Effector memory CD8-positive, alpha-beta T cell (primary cell): Measurements from ENCODE around the gene ARHGAP10.
"Not testable (repeated sequence)": the region's sequence is repeated elsewhere in the genome, so short reads cannot be mapped to it uniquely, and the experiment has no call there.

Source experiments
- ATAC-seq: fragments of 150-1000 bp; cut with Tn5 transposase; replicated peaks from 2 replicates; pipeline ENCODE4 v1.10.0; 2021; ENCODE audit warnings: mild to moderate bottlenecking, moderate library complexity
- DNase-seq, 3 experiments: peaks; one replicate each; pipeline ENCODE4 v3.0.0; 2021
- H3K27ac Mint-ChIP-seq, 2 donors: one replicate each; pipeline ENCODE4 v1.8.0; 2022; ENCODE audit warnings: mild to moderate bottlenecking in 2 of 2, mixed read lengths in 2 of 2, moderate library complexity in 2 of 2
- H3K27me3 Mint-ChIP-seq, 2 donors: one replicate each; pipeline ENCODE4 v1.8.0; 2022; ENCODE audit warnings: mixed read lengths in 2 of 2
- H3K36me3 Mint-ChIP-seq: one replicate; pipeline ENCODE4 v1.8.0; 2022; ENCODE audit warnings: mild to moderate bottlenecking, moderate library complexity, mixed read lengths; ENCODE audit not compliant: insufficient read depth
- H3K4me1 Mint-ChIP-seq, 2 donors: one replicate each; pipeline ENCODE4 v1.8.0; 2022; ENCODE audit warnings: low read depth in 2 of 2, mixed read lengths in 2 of 2
- H3K4me3 Mint-ChIP-seq, 2 donors: one replicate each; pipeline ENCODE4 v1.8.0; 2022; ENCODE audit warnings: mild to moderate bottlenecking in 2 of 2, mixed read lengths in 2 of 2, moderate library complexity in 2 of 2
- H3K9me3 Mint-ChIP-seq, 2 donors: one replicate each; pipeline ENCODE4 v1.8.0; 2022; ENCODE audit warnings: mixed read lengths in 2 of 2

ARHGAP10 gene

DNA sequence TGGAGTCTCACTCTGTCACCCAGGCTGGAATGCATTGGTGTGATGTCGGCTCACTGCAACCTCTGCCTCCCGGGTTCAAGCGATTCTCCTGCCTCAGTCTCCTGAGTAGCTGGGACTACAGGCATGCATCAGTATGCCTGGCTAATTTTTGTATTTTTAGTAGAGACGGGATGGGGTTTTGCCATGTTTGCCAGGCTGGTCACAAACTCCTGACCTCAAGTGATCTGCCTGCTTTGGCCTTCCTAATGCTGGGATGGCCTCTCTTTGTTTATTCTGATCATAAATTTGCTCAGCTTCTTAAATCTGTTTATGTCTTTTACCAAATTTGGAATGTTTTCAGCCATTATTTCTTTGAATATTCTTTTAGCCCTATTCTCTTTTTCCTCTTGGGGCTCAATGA is 67.2 kb downstream of the ARHGAP10 start:
- ATAC-seq, H3K9me3 Mint-ChIP-seq, H3K27me3 Mint-ChIP-seq, H3K4me3 Mint-ChIP-seq, DNase-seq: not testable (repeated sequence)
- peaks cover 11% of the 10 kb centered on the region for H3K36me3 Mint-ChIP-seq
- H3K27ac Mint-ChIP-seq: peak overlapping the region in 1 of 2 donors; percentile 97
- peaks cover 34 to 44% of the 10 kb centered on the region in 2 donors for H3K4me1 Mint-ChIP-seq

- ATAC-seq (peak; percentile 94), DNase-seq (peak; percentile 63 to 69 (median 69))
- H3K4me3 Mint-ChIP-seq: peak overlapping the region; percentile 69 to 75
- H3K27me3 Mint-ChIP-seq: no peaks in the 10 kb centered on the region
- peaks cover 11% of the 10 kb centered on the region for H3K36me3 Mint-ChIP-seq
- H3K9me3 Mint-ChIP-seq: no peaks in the 10 kb centered on the region
- peak overlapping the region; percentile 94 to 97 for H3K27ac Mint-ChIP-seq
- H3K4me1 Mint-ChIP-seq: peaks cover 28 to 36% of the 10 kb centered on the region in 2 donors
Measured at GRCh38 chr4:147799986-147800555, 68.2 kb downstream of the ARHGAP10 start.

DNA sequence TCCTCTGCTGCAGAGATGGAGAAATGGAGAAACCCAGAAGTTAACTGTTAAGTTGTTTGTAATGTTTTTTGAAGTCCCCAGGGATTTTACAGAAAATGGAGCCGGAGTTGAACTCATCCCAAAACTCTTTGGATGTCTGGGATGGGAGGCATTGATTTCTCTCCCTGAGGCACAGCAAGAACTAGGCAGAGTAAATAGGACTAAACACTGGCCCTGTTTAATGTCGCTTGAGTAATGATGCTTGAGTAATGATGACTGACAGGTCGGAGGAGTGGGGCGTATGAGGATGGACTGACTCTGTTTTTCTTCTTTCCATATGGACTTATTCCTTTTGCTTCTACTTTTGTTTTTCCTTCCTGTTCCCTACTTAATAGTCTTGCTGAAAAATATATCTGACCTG is 69.9 kb downstream of the ARHGAP10 start:
- Mint-ChIP-seq H3K27me3 (no peaks in the 10 kb centered on the region), H3K9me3 (no peaks in the 10 kb centered on the region), H3K27ac (no peak overlapping the region), H3K4me3 (no peak overlapping the region), H3K4me1 (peaks cover 27 to 32% of the 10 kb centered on the region in 2 donors), H3K36me3 (peaks cover 7% of the 10 kb centered on the region)
- DNase-seq (no peak), ATAC-seq (no peak)

DNA sequence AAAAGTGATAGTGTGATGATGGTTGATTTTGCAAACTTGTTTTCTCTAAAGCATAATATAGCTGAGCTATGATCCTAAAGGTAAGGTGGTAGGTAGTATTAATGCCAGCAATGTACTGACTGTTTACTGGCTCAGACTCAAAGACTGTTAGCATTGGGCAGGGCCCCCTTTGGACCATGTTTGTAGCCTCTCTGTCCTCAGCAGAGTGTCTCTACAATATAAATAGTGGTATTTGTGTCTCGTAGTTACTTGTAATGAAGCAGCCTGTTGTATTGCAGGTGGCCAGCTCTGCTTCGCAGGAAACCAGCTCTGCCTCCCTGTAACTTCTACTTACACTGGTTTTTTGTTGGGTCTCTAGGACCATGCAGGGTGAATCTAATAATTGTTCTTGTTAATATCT is 70.5 kb downstream of the ARHGAP10 start:
- Mint-ChIP-seq H3K4me3 (no peak overlapping the region), H3K36me3 (peaks cover 7% of the 10 kb centered on the region), H3K27me3 (no peaks in the 10 kb centered on the region), H3K9me3 (no peaks in the 10 kb centered on the region), H3K4me1 (peaks cover 22 to 27% of the 10 kb centered on the region in 2 donors), H3K27ac (no peak overlapping the region)
- no peak for DNase-seq
- ATAC-seq: no peak

- no peak overlapping the region for H3K4me3 Mint-ChIP-seq
- peaks cover 5 to 9% of the 10 kb centered on the region in 2 donors for H3K4me1 Mint-ChIP-seq
- no peaks in the 10 kb centered on the region for H3K27me3 Mint-ChIP-seq
- no peak for DNase-seq
- no peak overlapping the region for H3K27ac Mint-ChIP-seq
- H3K9me3 Mint-ChIP-seq: no peaks in the 10 kb centered on the region
- no peaks in the 10 kb centered on the region for H3K36me3 Mint-ChIP-seq
- no peak for ATAC-seq
Measured at GRCh38 chr4:147805946-147806345, 74.1 kb downstream of the ARHGAP10 start.

DNA sequence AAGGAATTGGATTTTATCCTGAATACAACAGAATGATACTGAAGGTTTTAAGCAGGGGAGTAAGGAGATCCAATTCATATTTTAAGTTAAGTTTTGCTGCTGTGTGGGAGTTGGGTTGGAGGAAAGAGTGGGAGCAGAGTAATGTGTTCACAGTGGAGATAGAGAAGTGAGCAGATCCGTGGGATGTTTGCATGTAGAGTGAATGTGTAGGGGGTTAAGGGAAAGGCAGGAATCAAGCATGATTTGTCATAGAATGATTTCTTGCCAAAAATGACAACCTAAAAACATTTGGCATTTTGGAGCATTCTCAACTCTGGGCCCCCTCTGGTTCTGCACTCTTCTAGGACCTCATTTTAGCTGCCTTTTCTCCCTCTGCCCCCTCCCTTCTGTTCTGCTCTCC is 76.6 kb downstream of the ARHGAP10 start:
- H3K9me3 Mint-ChIP-seq: no peaks in the 10 kb centered on the region
- peaks cover 3 to 5% of the 10 kb centered on the region in 2 donors for H3K4me1 Mint-ChIP-seq
- no peak overlapping the region for H3K27ac Mint-ChIP-seq
- peaks cover 2% of the 10 kb centered on the region for H3K36me3 Mint-ChIP-seq
- no peak for ATAC-seq
- no peak for DNase-seq
- no peaks in the 10 kb centered on the region for H3K27me3 Mint-ChIP-seq
- no peak overlapping the region for H3K4me3 Mint-ChIP-seq

DNA sequence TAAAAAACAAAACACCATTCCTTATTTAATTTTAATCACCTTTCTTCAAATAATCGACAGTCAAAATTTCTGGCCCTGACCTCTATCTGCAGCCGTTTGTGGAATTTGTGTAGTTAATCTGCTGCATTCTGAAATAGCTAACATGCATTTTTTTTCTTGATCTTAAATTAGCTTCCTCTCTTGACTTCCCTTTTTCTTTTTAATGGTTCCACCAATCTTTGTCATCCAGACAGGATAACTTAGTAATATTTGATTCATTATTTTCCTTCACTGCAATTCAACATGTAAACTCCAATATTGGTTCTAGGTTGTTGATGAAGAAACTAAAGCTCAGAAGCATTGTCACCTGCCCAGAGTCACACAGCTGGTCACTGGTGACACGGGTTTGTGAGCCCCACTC is 77.3 kb downstream of the ARHGAP10 start:
- H3K27me3 Mint-ChIP-seq: no peaks in the 10 kb centered on the region
- ATAC-seq (no peak), DNase-seq (no peak)
- peaks cover 3% of the 10 kb centered on the region in 2 donors for H3K4me1 Mint-ChIP-seq
- H3K9me3 Mint-ChIP-seq: no peaks in the 10 kb centered on the region
- peaks cover 2% of the 10 kb centered on the region for H3K36me3 Mint-ChIP-seq
- H3K4me3 Mint-ChIP-seq: no peak overlapping the region
- H3K27ac Mint-ChIP-seq: no peak overlapping the region

- H3K27ac Mint-ChIP-seq: no peak overlapping the region
- no peaks in the 10 kb centered on the region for H3K27me3 Mint-ChIP-seq
- no peak overlapping the region for H3K4me3 Mint-ChIP-seq
- no peak for DNase-seq
- peaks cover 2% of the 10 kb centered on the region for H3K36me3 Mint-ChIP-seq
- no peak for ATAC-seq
- H3K4me1 Mint-ChIP-seq: peaks cover 19% of the 10 kb centered on the region in 2 donors
- H3K9me3 Mint-ChIP-seq: no peaks in the 10 kb centered on the region
Measured at GRCh38 chr4:147811878-147812277, 80.0 kb downstream of the ARHGAP10 start.

GRCh38 chr4:147813109-147813773 is 81.4 kb downstream of the ARHGAP10 start:
- Mint-ChIP-seq H3K9me3 (no peaks in the 10 kb centered on the region), H3K4me3 (no peak overlapping the region), H3K36me3 (peaks cover 2% of the 10 kb centered on the region), H3K27ac (peak overlapping the region in 1 of 2 donors; percentile 39), H3K27me3 (no peaks in the 10 kb centered on the region), H3K4me1 (peaks cover 19 to 23% of the 10 kb centered on the region in 2 donors)
- no peak for DNase-seq
- no peak for ATAC-seq

GRCh38 chr4:147813973-147814372 is 82.1 kb downstream of the ARHGAP10 start:
- Mint-ChIP-seq H3K36me3 (peaks cover 2% of the 10 kb centered on the region), H3K9me3 (no peaks in the 10 kb centered on the region), H3K27me3 (no peaks in the 10 kb centered on the region), H3K4me1 (peaks cover 19 to 23% of the 10 kb centered on the region in 2 donors), H3K27ac (peak overlapping the region in 1 of 2 donors; percentile 39), H3K4me3 (no peak overlapping the region)
- ATAC-seq: no peak
- DNase-seq: no peak

DNA sequence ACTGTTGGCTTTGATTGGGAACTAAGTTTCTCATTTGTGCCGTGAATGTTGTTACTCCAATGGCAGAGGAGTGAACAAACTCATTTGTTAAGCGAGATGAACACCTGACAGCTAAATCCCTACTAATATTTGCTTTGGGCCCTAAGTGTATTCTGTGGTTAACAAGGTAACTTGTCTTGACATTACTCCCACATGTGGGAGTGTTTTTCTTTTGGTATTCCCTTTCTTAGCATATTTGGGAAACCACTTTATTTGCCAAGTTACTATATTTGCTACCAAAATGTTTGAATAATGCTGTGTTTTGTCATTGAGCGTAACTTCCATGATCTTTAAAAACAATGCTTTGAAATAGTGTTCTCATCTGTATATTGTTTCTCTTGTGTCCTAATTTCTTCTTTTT is 82.5 kb downstream of the ARHGAP10 start:
- Mint-ChIP-seq H3K27me3 (no peaks in the 10 kb centered on the region), H3K36me3 (peaks cover 2% of the 10 kb centered on the region), H3K4me3 (no peak overlapping the region), H3K27ac (no peak overlapping the region), H3K9me3 (no peaks in the 10 kb centered on the region), H3K4me1 (peaks cover 17 to 21% of the 10 kb centered on the region in 2 donors)
- no peak for ATAC-seq
- no peak for DNase-seq

GRCh38 chr4:147815741-147816140 is 83.9 kb downstream of the ARHGAP10 start:
- H3K27me3 Mint-ChIP-seq: no peaks in the 10 kb centered on the region
- H3K9me3 Mint-ChIP-seq: no peaks in the 10 kb centered on the region
- H3K27ac Mint-ChIP-seq: peak overlapping the region; percentile 70 to 85
- H3K4me3 Mint-ChIP-seq: peak overlapping the region; percentile 11 to 49
- DNase-seq (no peak), ATAC-seq (peak; percentile 67)
- peaks cover 6% of the 10 kb centered on the region for H3K36me3 Mint-ChIP-seq
- peaks cover 16 to 19% of the 10 kb centered on the region in 2 donors for H3K4me1 Mint-ChIP-seq

DNA sequence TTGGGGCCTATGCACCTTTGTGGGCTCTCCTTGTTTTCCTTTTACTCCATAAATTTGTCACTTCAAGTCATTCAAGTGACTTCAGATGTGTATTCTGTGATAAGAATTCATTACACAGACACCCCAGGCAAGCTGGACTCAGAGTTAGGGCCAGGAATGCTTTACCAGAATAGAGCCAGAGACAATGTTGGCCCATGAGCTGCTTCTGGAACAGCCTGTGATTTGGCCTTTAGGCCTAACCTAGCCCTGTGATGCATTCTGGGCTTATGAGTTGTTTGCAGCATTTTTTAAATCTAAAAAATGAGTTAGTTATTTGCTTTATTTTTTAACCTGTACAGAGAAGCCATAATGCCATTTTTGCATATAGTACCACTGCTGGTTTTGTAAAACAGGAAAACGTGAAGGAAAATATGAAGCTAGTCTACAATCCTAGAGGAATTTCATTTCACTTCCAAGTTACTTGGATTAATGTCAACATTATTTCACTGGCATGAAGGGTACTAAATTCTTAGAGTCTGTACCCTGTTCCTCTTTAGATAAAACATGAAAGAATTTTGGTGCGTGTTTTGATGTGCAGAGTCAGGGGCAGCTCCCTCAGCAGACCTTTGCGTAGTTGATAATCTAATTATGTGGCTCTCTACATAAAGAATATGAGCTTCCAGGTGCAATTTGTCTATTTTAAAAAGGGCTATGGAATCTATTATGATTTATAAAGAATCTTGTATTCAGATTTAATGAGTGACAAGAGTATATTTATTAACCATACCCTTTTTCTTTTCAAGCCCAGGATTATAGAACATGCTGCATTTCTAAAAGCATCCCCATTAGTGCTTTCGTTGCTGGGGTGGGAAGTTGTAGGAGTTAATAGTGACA is 84.7 kb downstream of the ARHGAP10 start:
- H3K9me3 Mint-ChIP-seq: no peaks in the 10 kb centered on the region
- H3K36me3 Mint-ChIP-seq: peaks cover 6% of the 10 kb centered on the region
- peak overlapping the region in 1 of 2 donors; percentile 49 for H3K4me3 Mint-ChIP-seq
- no peak for DNase-seq
- H3K27me3 Mint-ChIP-seq: no peaks in the 10 kb centered on the region
- peak overlapping the region; percentile 70 to 85 for H3K27ac Mint-ChIP-seq
- peaks cover 23 to 24% of the 10 kb centered on the region in 2 donors for H3K4me1 Mint-ChIP-seq
- no peak for ATAC-seq
